GM12892 (cell line): ENCODE measurements around the gene TEX261.

Experiments
- POLR2A ChIP-seq: IDR thresholded peaks from 2 replicates; pipeline ENCODE4 v1.6.1; 2011; ENCODE audit warnings: low read depth, low read length, control low read depth
- POLR2AphosphoS5 ChIP-seq: IDR thresholded peaks from 2 replicates; pipeline ENCODE4 v1.6.1; 2011; ENCODE audit warnings: low read depth, low read length, control low read depth

DNA sequence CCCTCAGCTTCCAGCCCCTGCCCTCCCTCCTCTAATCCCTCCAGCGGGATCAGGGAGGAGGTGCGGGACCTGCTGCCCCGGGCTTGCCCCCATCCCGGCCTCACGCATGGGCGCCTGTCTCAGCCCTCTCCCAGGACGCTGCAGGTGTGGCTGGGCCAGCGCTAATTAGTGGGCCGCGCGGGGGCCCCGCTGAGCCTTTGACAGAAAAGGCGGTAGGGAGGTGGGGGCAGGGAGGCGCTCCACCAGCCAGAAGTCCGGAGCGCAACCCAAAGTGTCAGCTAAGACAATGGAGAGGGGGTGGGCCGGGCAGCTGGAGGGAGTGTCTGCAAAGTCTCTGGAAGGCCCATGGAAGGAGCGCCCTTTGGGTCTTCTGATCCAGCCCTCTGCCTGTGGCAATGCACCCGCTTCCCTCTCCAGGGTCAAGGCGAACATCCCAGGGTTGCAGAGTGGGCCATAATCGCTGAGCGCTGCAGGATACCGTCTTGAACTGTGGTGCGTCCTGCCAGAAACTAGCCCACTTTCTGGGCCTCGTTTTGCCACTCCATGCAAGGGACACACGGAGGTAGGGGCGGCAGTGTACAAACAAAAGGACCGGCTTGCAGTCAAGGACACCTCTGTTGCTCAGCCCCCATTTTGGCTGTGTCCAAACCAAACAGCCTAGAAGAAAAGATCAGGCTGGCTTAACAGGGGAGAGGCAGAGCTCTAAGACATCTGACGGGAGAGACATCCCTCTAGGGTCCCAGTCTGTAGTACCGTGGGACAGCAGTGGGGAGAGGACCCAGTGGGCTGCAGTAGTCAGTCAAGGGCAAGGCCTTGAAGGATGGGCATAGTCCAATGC is 55.5 kb downstream of the TEX261 start:
- TF ChIP-seq POLR2A (no peak), POLR2AphosphoS5 (no peak)
